PC-9 (cell line): ENCODE data around the gene KCNJ10. TPM values are rescaled to one million over a fixed set of nuclear protein-coding genes. Genes with fewer than 3 reads are reported as not detected.

Source experiments
- BruUV-seq: library from RNA; stranded (reverse); fragments of 400-500 nt; replicated peaks from 2 replicates; lab custom pipeline; 2021; lab: Mats Ljungman, UMichigan
- CTCF ChIA-PET: fragments of 300-600 bp; sonication (Branson Sonifier 250); formaldehyde crosslinking; loops from one replicate; lab custom pipeline; 2022; ENCODE audit warnings: antibody characterized with exemption; lab: Charles Lee
- POLR2A ChIA-PET: fragments of 300-600 bp; sonication (Branson Sonifier 250); formaldehyde crosslinking; loops from one replicate; lab custom pipeline; 2022; ENCODE audit warnings: antibody characterized with exemption; ENCODE audit not compliant: unreplicated experiment; lab: Charles Lee
- DNase-seq, 2 experiments: peaks; one replicate each; pipeline versions ENCODE4 v3.0.0 to v3.0.0-alpha.2; 2015 to 2022; ENCODE audit warnings: mixed read lengths in 1 of 2
- H2AFZ ChIP-seq: fragments of 200-600 bp; sonication (generic); 2 replicates; pipeline ENCODE4 v1.8.1; 2017; ENCODE audit warnings: antibody characterized with exemption
- H3F3A ChIP-seq: fragments of 200-600 bp; sonication (generic); 2 replicates; pipeline ENCODE4 v1.8.1; 2017; ENCODE audit warnings: antibody characterized with exemption, mild to moderate bottlenecking, low read depth; ENCODE audit not compliant: insufficient read depth
- H3K27ac ChIP-seq: fragments of 200-600 bp; sonication (generic); 2 replicates; pipeline ENCODE4 v1.6.1; 2016; ENCODE audit warnings: mixed run types
- H3K27me3 ChIP-seq: fragments of 200-600 bp; sonication (generic); 2 replicates; pipeline ENCODE4 v1.6.1; 2016; ENCODE audit warnings: low read depth, mixed run types; ENCODE audit not compliant: insufficient read depth
- H3K36me3 ChIP-seq: fragments of 200-600 bp; sonication (generic); 2 replicates; pipeline ENCODE4 v1.6.1; 2016; ENCODE audit warnings: low read depth, mixed run types
- H3K4me1 ChIP-seq: fragments of 200-600 bp; sonication (generic); replicated peaks from 2 replicates; pipeline ENCODE4 v1.6.1; 2016; ENCODE audit warnings: mixed run types; ENCODE audit not compliant: insufficient read depth
- H3K4me2 ChIP-seq: fragments of 200-600 bp; sonication (generic); 2 replicates; pipeline ENCODE4 v1.6.1; 2017; ENCODE audit warnings: mixed run types
- H3K4me3 ChIP-seq: fragments of 200-600 bp; sonication (generic); 2 replicates; pipeline ENCODE4 v1.6.1; 2016; ENCODE audit warnings: mixed run types
- H3K79me2 ChIP-seq: fragments of 200-600 bp; sonication (generic); 2 replicates; pipeline ENCODE4 v1.6.1; 2017; ENCODE audit warnings: low read depth, mixed run types
- H3K9me2 ChIP-seq: fragments of 200-600 bp; sonication (generic); 2 replicates; pipeline ENCODE4 v1.8.1; 2017; ENCODE audit warnings: mild to moderate bottlenecking; ENCODE audit not compliant: insufficient read depth
- H3K9me3 ChIP-seq: fragments of 200-600 bp; sonication (generic); 2 replicates; pipeline ENCODE4 v1.8.1; 2016; ENCODE audit warnings: low read depth; ENCODE audit not compliant: insufficient read depth
- H4K20me1 ChIP-seq: fragments of 200-600 bp; sonication (generic); 2 replicates; pipeline ENCODE4 v1.8.1; 2017; ENCODE audit not compliant: insufficient read depth
- EZH2 ChIP-seq: fragments of 200-600 bp; sonication (generic); IDR thresholded peaks from 2 replicates; pipeline ENCODE4 v1.8.0; 2017; ENCODE audit warnings: antibody characterized with exemption, low read depth
- intact Hi-C: fragments of 100-400 bp; cut with micrococcal nuclease; formaldehyde crosslinking; loops from one replicate; pipeline ENCODE4 v1.10.0; 2022; ENCODE audit not compliant: unreplicated experiment
- total RNA-seq: library from RNA; stranded (reverse); gene quantifications from 2 replicates; pipeline ENCODE4 v1.2.3, GENCODE V29; 2021
- TF ChIP-seq, protein P1 (sequence below): fragments of 200-600 bp; sonication (generic); conservative IDR thresholded peaks from 2 replicates; pipeline ENCODE4 v1.6.1; 2017; ENCODE audit warnings: mixed run types, antibody characterized with exemption, mild to moderate bottlenecking, moderate library complexity

The KCNJ10 gene
- total RNA-seq, 1 experiment from 2014 or later = not detected

DNA sequence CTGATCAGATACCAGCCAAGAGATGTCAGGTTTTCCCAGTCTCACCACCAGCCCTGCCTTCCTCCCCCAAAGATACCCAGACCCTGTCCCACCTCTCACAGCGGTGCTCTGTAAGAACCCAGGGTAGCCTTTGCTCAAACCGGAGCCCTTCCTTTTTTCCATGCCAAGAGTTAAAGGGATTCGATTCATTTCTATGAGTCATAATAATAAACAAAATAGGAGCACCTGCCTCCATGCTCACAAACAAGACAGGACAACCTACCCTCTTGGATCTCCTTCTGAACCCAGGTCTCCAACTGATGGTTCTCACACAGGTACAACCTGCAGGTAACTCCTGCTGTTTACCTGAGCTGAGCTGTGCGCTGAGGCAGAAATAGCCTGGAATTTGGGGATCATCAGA is 39.7 kb upstream of the KCNJ10 start:
- Histone ChIP-seq H4K20me1 (no peaks in the 10 kb centered on the region), H3K79me2 (no peaks in the 10 kb centered on the region), H3K9me3 (no peaks in the 10 kb centered on the region), H3K27ac (peak overlapping the region; percentile 18; the same call in 1 of the 2 replicates), H3K9me2 (no peaks in the 10 kb centered on the region), H3K36me3 (no peaks in the 10 kb centered on the region), H3K4me2 (peak overlapping the region; percentile 48), H3F3A (peaks cover 10% of the 10 kb centered on the region; the same call in 1 of the 2 replicates), H3K27me3 (no peaks in the 10 kb centered on the region), H2AFZ (no peak overlapping the region), H3K4me3 (no peak overlapping the region), H3K4me1 (peaks cover 25% of the 10 kb centered on the region)
- ChIA-PET POLR2A (no interaction called here), CTCF (interaction anchor here (0.5 to 1.5 kb wide), 2 partner anchors 15 to 1120 kb away, joined by 3 to 9 read pairs; no protein-coding TSS in a partner anchor)
- peak in 1 of 2 experiments; percentile 58 for DNase-seq
- intact Hi-C loops = no loop called here
- no peak for TF ChIP-seq EZH2
- TF ChIP-seq, protein P1, sequence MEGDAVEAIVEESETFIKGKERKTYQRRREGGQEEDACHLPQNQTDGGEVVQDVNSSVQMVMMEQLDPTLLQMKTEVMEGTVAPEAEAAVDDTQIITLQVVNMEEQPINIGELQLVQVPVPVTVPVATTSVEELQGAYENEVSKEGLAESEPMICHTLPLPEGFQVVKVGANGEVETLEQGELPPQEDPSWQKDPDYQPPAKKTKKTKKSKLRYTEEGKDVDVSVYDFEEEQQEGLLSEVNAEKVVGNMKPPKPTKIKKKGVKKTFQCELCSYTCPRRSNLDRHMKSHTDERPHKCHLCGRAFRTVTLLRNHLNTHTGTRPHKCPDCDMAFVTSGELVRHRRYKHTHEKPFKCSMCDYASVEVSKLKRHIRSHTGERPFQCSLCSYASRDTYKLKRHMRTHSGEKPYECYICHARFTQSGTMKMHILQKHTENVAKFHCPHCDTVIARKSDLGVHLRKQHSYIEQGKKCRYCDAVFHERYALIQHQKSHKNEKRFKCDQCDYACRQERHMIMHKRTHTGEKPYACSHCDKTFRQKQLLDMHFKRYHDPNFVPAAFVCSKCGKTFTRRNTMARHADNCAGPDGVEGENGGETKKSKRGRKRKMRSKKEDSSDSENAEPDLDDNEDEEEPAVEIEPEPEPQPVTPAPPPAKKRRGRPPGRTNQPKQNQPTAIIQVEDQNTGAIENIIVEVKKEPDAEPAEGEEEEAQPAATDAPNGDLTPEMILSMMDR = no peak
- no TSS peak for BruUV-seq

DNA sequence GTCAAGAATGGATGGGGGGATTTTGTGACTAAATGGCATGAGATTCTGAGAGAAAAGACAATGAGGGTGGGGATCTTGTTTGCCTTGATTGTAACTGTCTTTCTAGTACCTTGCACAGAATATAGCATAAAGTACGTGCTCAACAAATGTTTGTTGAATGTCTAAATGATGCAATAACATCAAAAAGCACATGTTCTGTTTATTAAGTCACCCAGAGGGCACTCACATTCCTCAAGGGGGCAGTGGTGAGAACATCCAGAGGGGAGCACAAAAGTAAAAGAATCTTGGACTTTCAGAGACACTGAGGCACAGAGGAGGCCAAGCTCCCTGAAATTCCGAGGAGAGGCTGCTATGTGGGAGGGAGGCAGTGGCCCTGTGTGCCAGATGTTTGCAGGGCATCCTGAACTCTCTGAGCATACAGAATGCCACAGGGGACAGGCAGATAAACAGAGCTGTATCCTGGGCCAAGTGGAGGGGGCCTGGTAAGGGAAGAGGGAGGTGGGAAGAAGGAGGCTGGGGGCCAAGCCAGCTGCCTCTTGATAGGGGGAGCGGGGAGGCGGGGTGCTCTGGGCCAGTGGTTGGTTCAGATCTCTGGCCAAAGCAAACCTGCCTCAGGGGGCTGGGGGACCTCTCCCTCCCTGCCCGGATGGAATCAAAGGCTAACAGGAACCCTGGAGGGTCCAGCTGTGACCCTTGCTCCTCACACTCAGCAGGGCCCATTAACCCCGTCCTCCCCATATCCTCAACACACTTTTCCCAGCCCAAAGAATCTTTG is 39.1 kb upstream of the KCNJ10 start:
- BruUV-seq = no TSS peak
- TF ChIP-seq, protein P1 = peak; percentile 69; the same call in 1 of the 2 replicates
- TF ChIP-seq EZH2 = no peak
- H3K27me3 ChIP-seq = no peaks in the 10 kb centered on the region
- no peaks in the 10 kb centered on the region for H3K79me2 ChIP-seq
- peak overlapping the region; percentile 45 for H2AFZ ChIP-seq
- H4K20me1 ChIP-seq = no peaks in the 10 kb centered on the region
- H3K9me2 ChIP-seq = no peaks in the 10 kb centered on the region
- no peaks in the 10 kb centered on the region for H3K36me3 ChIP-seq
- peaks cover 25% of the 10 kb centered on the region for H3K4me1 ChIP-seq
- POLR2A ChIA-PET = no interaction called here
- H3K4me3 ChIP-seq = no peak overlapping the region
- DNase-seq = peak in 1 of 2 experiments; percentile 51
- intact Hi-C loops = no loop called here
- peak overlapping the region; percentile 18 for H3K27ac ChIP-seq
- CTCF ChIA-PET = interaction anchor here (0.5 to 1.5 kb wide), 4 partner anchors 16 to 1121 kb away, joined by 3 to 9 read pairs (median 4); no protein-coding TSS in a partner anchor
- H3K9me3 ChIP-seq = no peaks in the 10 kb centered on the region
- H3K4me2 ChIP-seq = peak overlapping the region; percentile 48
- H3F3A ChIP-seq = peaks cover 10% of the 10 kb centered on the region; the same call in 1 of the 2 replicates

GRCh38 chr1:160107512-160107911 is 37.6 kb upstream of the KCNJ10 start:
- H3K4me1 ChIP-seq = peaks cover 25% of the 10 kb centered on the region
- ChIA-PET POLR2A (interaction anchor here (0.6 kb wide), 1 partner anchor 67 kb away, joined by 4 read pairs; no protein-coding TSS in a partner anchor), CTCF (no interaction called here)
- no peak overlapping the region for H3K4me3 ChIP-seq
- DNase-seq = no peak
- no peaks in the 10 kb centered on the region for H4K20me1 ChIP-seq
- H3K4me2 ChIP-seq = no peak overlapping the region
- no peaks in the 10 kb centered on the region for H3K9me2 ChIP-seq
- H3K9me3 ChIP-seq = no peaks in the 10 kb centered on the region
- intact Hi-C loops = no loop called here
- H3K79me2 ChIP-seq = no peaks in the 10 kb centered on the region
- no peak overlapping the region for H2AFZ ChIP-seq
- BruUV-seq = no TSS peak
- no peak overlapping the region for H3K27ac ChIP-seq
- TF ChIP-seq, protein P1 = no peak
- TF ChIP-seq EZH2 = no peak
- peaks cover 10% of the 10 kb centered on the region; the same call in 1 of the 2 replicates for H3F3A ChIP-seq
- no peaks in the 10 kb centered on the region for H3K36me3 ChIP-seq
- no peaks in the 10 kb centered on the region for H3K27me3 ChIP-seq
